Measurements from ENCODE around the gene SMARCAD1. TPM values are rescaled to one million over a fixed set of nuclear protein-coding genes. Genes with fewer than 3 reads are reported as not detected.

The SMARCAD1 gene
- total RNA-seq, 1 experiment from 2014 or later: 57.1 TPM

GRCh38 chr4:94285666-94286065 is 78.0 kb downstream of the SMARCAD1 start:
- TF ChIP-seq CTCF (conservative IDR thresholded peaks at IDR 0.05): no peak
- Histone ChIP-seq H3K9ac (ENCODE audit: extremely low read depth, insufficient read length, low read length) (no peak overlapping the region), H3K56ac (ENCODE audit: insufficient read length, low read depth, low read length) (no peak overlapping the region), H2AFZ (ENCODE audit: low read length) (no peak overlapping the region), H3K4me2 (ENCODE audit: insufficient read depth, insufficient read length, low read length) (no peak overlapping the region), H3K4ac (ENCODE audit: low read depth, low read length) (no peak overlapping the region), H3K27me3 (ENCODE audit: insufficient read depth, low read length) (no peaks in the 10 kb centered on the region), H3T11ph (ENCODE audit: low read length) (no peak overlapping the region), H3K9me3 (ENCODE audit: control insufficient read depth, low read depth, low read length) (no peaks in the 10 kb centered on the region), H3K23ac (ENCODE audit: insufficient read length, low read depth, low read length) (no peak overlapping the region), H2BK120ac (ENCODE audit: low read depth, low read length, poor library complexity, severe bottlenecking) (no peak overlapping the region), H4K91ac (ENCODE audit: insufficient read length, low read depth, low read length) (no peak overlapping the region), H2AK5ac (ENCODE audit: insufficient read length, low read length) (no peak overlapping the region), H4K20me1 (ENCODE audit: control insufficient read depth, insufficient read depth, insufficient read length) (no peaks in the 10 kb centered on the region), H3K23me2 (ENCODE audit: insufficient read length, low read depth, low read length, poor library complexity, severe bottlenecking) (no peaks in the 10 kb centered on the region), H3K27ac (ENCODE audit: insufficient read length, low read depth, low read length) (no peak overlapping the region), H3K79me1 (ENCODE audit: insufficient read depth, low read depth, low read length, poor library complexity, severe bottlenecking) (no peaks in the 10 kb centered on the region), H2BK12ac (ENCODE audit: insufficient read length, low read depth, low read length) (no peak overlapping the region), H3K79me2 (ENCODE audit: insufficient read depth, low read length) (no peaks in the 10 kb centered on the region), H3K4me1 (ENCODE audit: insufficient read depth, low read length) (no peaks in the 10 kb centered on the region), H4K8ac (replicated peaks; ENCODE audit: insufficient read length, low read depth, low read length) (no peak overlapping the region), H2BK5ac (ENCODE audit: insufficient read length, low read length) (no peak overlapping the region), H4K5ac (ENCODE audit: insufficient read length, low read depth, low read length) (no peak overlapping the region), H2BK20ac (ENCODE audit: low read depth, low read length, poor library complexity, severe bottlenecking) (no peak overlapping the region), H2BK15ac (ENCODE audit: low read depth, low read length) (no peak overlapping the region), H3K18ac (ENCODE audit: insufficient read length, low read depth, low read length) (no peak overlapping the region), H3K14ac (ENCODE audit: insufficient read depth, low read length) (no peak overlapping the region)
- Mint-ChIP-seq H3K27me3 (ENCODE audit: low read depth) (no peaks in the 10 kb centered on the region), H3K4me3 (no peak overlapping the region), H3K9me3 (no peaks in the 10 kb centered on the region), H3K36me3 (ENCODE audit: insufficient read depth in 1 of 3, low read depth in 3 of 3) (peaks cover 24 to 69% (median 67%) of the 10 kb centered on the region in 3 experiments), H3K4me1 (no peaks in the 10 kb centered on the region), H3K27ac (no peak overlapping the region)
- WGBS (ENCODE audit: extremely low coverage, insufficient read length, low lambda C conversion rate): no CpG with 5 or more reads among the region's 4 CpGs
- no peak for DNase-seq
